IMR-90 (cell line): ENCODE data around the gene GABRD. TPM values are rescaled to one million over a fixed set of nuclear protein-coding genes. Genes with fewer than 3 reads are reported as not detected.

Source experiments
- ATAC-seq: fragments of 200-7000 bp; cut with Tn5 transposase; 2 replicates; pipeline ENCODE4 v1.9.1; 2020; ENCODE audit warnings: low read depth, mild to moderate bottlenecking, moderate library complexity
- BruUV-seq: library from RNA; stranded (reverse); fragments of 400-500 nt; replicated peaks from 2 replicates; lab custom pipeline; 2021; lab: Mats Ljungman, UMichigan
- CTCF ChIA-PET: fragments of 300-600 bp; formaldehyde crosslinking; extraction: SDS; loops from one replicate; lab custom pipeline; 2021; ENCODE audit warnings: antibody characterized with exemption; lab: Yijun Ruan, JAX
- POLR2A ChIA-PET: fragments of 300-600 bp; sonication (Branson Sonifier 250); formaldehyde crosslinking; loops from one replicate; lab custom pipeline; 2022; ENCODE audit warnings: antibody characterized with exemption; ENCODE audit not compliant: unreplicated experiment; lab: Charles Lee
- DNase-seq: peaks from one replicate; pipeline ENCODE4 v3.0.0; 2013
- H2AFZ ChIP-seq: replicated peaks from 2 replicates; pipeline ENCODE3; 2013; ENCODE audit warnings: low read length, mild to moderate bottlenecking; ENCODE audit not compliant: poor library complexity
- H2AK5ac ChIP-seq: 2 replicates; pipeline ENCODE4 v1.6.1; 2013; ENCODE audit warnings: low read depth, low read length, inconsistent platforms
- H2AK9ac ChIP-seq: replicated peaks from 2 replicates; pipeline ENCODE3; 2013; ENCODE audit warnings: mild to moderate bottlenecking, low read depth, low read length, moderate library complexity; ENCODE audit not compliant: poor library complexity
- H2BK120ac ChIP-seq: 2 replicates; pipeline ENCODE4 v1.6.1; 2013; ENCODE audit warnings: low read depth, low read length, inconsistent platforms
- H2BK15ac ChIP-seq: 3 replicates; pipeline ENCODE4 v1.6.1; 2013; ENCODE audit warnings: low read depth, low read length, inconsistent platforms
- H2BK20ac ChIP-seq: 2 replicates; pipeline ENCODE4 v1.6.1; 2013; ENCODE audit warnings: low read depth, mild to moderate bottlenecking, inconsistent platforms, low read length, moderate library complexity
- H2BK5ac ChIP-seq: 2 replicates; pipeline ENCODE4 v1.6.1; 2013; ENCODE audit warnings: mild to moderate bottlenecking, low read depth, low read length, inconsistent platforms; ENCODE audit not compliant: poor library complexity, severe bottlenecking
- H3K14ac ChIP-seq: replicated peaks from 2 replicates; pipeline ENCODE4 v1.6.1; 2013; ENCODE audit warnings: low read depth, low read length, inconsistent platforms
- H3K18ac ChIP-seq: 2 replicates; pipeline ENCODE4 v1.6.1; 2013; ENCODE audit warnings: low read depth, low read length, control low read depth
- H3K23ac ChIP-seq: 2 replicates; pipeline ENCODE4 v1.6.1; 2013; ENCODE audit warnings: low read depth, low read length, inconsistent platforms
- H3K27ac ChIP-seq: 2 replicates; pipeline ENCODE4 v1.5.1; 2013; ENCODE audit warnings: mild to moderate bottlenecking, control low read depth, low read length; ENCODE audit not compliant: insufficient read depth
- H3K27me3 ChIP-seq: 2 replicates; pipeline ENCODE4 v1.6.1; 2013; ENCODE audit warnings: low read length; ENCODE audit not compliant: control insufficient read depth, insufficient read depth
- H3K36me3 ChIP-seq: 2 replicates; pipeline ENCODE4 v1.6.1; 2013; ENCODE audit warnings: low read length, mixed read lengths; ENCODE audit not compliant: control insufficient read depth, insufficient read depth
- H3K4ac ChIP-seq: 2 replicates; pipeline ENCODE4 v1.6.1; 2013; ENCODE audit warnings: low read depth, low read length, inconsistent platforms
- H3K4me1 ChIP-seq: 2 replicates; pipeline ENCODE4 v1.6.1; 2013; ENCODE audit warnings: low read length, mixed read lengths; ENCODE audit not compliant: control insufficient read depth, insufficient read depth
- H3K4me2 ChIP-seq: 2 replicates; pipeline ENCODE4 v1.6.1; 2013; ENCODE audit warnings: low read depth, mild to moderate bottlenecking, control low read depth, low read length, moderate library complexity
- H3K4me3 ChIP-seq: 2 replicates; pipeline ENCODE4 v1.5.1; 2013; ENCODE audit warnings: low read depth, mild to moderate bottlenecking, control low read depth, low read length, moderate library complexity; ENCODE audit not compliant: insufficient read depth
- H3K56ac ChIP-seq: 2 replicates; pipeline ENCODE4 v1.6.1; 2013; ENCODE audit warnings: low read length, inconsistent platforms; ENCODE audit not compliant: insufficient read depth; ENCODE audit errors: extremely low read depth
- H3K79me1 ChIP-seq, 2 experiments: 2 replicates each; pipeline ENCODE4 v1.6.1; 2013; ENCODE audit warnings: low read length in 2 of 2, inconsistent platforms in 1 of 2, low read depth in 1 of 2
- H3K9ac ChIP-seq: 2 replicates; pipeline ENCODE4 v1.6.1; 2013; ENCODE audit warnings: low read depth, low read length, control low read depth
- H3K9me1 ChIP-seq: 2 replicates; pipeline ENCODE4 v1.6.1; 2013; ENCODE audit warnings: low read length, inconsistent platforms; ENCODE audit not compliant: insufficient read depth
- H3K9me3 ChIP-seq: 2 replicates; pipeline ENCODE4 v1.6.1; 2013; ENCODE audit warnings: low read length; ENCODE audit not compliant: control insufficient read depth, insufficient read depth
- H4K20me1 ChIP-seq: 2 replicates; pipeline ENCODE4 v1.6.1; 2013; ENCODE audit warnings: low read length, inconsistent platforms; ENCODE audit not compliant: insufficient read depth
- H4K5ac ChIP-seq: 2 replicates; pipeline ENCODE4 v1.6.1; 2013; ENCODE audit warnings: mild to moderate bottlenecking, low read depth, low read length, control low read depth
- H4K8ac ChIP-seq, 2 experiments: 2 replicates each; pipeline ENCODE4 v1.6.1; 2013; ENCODE audit warnings: low read depth in 2 of 2, low read length in 2 of 2, control low read depth in 1 of 2, inconsistent platforms in 1 of 2
- H4K91ac ChIP-seq: 2 replicates; pipeline ENCODE4 v1.6.1; 2013; ENCODE audit warnings: low read depth, low read length, inconsistent platforms; ENCODE audit not compliant: insufficient read depth
- BHLHE40 ChIP-seq: fragments of 150-350 bp; IDR thresholded peaks from 2 replicates; pipeline ENCODE4 v1.6.1; 2016; ENCODE audit warnings: mild to moderate bottlenecking, low read depth, low read length
- CEBPB ChIP-seq: IDR thresholded peaks from 2 replicates; pipeline ENCODE4 v1.6.1; 2012; ENCODE audit warnings: low read depth, low read length, improper control_type of control experiment
- CHD1 ChIP-seq: IDR thresholded peaks from 2 replicates; pipeline ENCODE4 v1.6.1; 2012; ENCODE audit warnings: low read depth, low read length, improper control_type of control experiment
- FOS ChIP-seq: fragments of 150-350 bp; IDR thresholded peaks from 2 replicates; pipeline ENCODE4 v1.6.1; 2016; ENCODE audit warnings: low read depth, low read length
- MAFK ChIP-seq: IDR thresholded peaks from 2 replicates; pipeline ENCODE4 v1.6.1; 2012; ENCODE audit warnings: low read depth, low read length, improper control_type of control experiment
- MAZ ChIP-seq: IDR thresholded peaks from 2 replicates; pipeline ENCODE4 v1.6.1; 2012; ENCODE audit warnings: low read depth, mild to moderate bottlenecking, low read length, improper control_type of control experiment, moderate library complexity, borderline replicate concordance
- MXI1 ChIP-seq: IDR thresholded peaks from 2 replicates; pipeline ENCODE4 v1.6.1; 2012; ENCODE audit warnings: low read depth, mild to moderate bottlenecking, low read length, moderate library complexity, borderline replicate concordance
- NFE2L2 ChIP-seq: fragments of 150-350 bp; IDR thresholded peaks from 2 replicates; pipeline ENCODE4 v1.6.1; 2016; ENCODE audit warnings: low read depth, mild to moderate bottlenecking, low read length
- POLR2A ChIP-seq: IDR thresholded peaks from 2 replicates; pipeline ENCODE4 v1.6.1; 2012; ENCODE audit warnings: mild to moderate bottlenecking, low read depth, low read length
- RAD21 ChIP-seq: IDR thresholded peaks from 2 replicates; pipeline ENCODE4 v1.6.1; 2012; ENCODE audit warnings: low read length, improper control_type of control experiment
- RCOR1 ChIP-seq: IDR thresholded peaks from 2 replicates; pipeline ENCODE4 v1.6.1; 2012; ENCODE audit warnings: mild to moderate bottlenecking, low read length, improper control_type of control experiment; ENCODE audit not compliant: insufficient replicate concordance
- RFX5 ChIP-seq: IDR thresholded peaks from 2 replicates; pipeline ENCODE4 v1.8.0; 2012; ENCODE audit warnings: low read depth, mild to moderate bottlenecking, low read length, moderate library complexity
- SMC3 ChIP-seq: fragments of 150-350 bp; IDR thresholded peaks from 2 replicates; pipeline ENCODE4 v1.6.1; 2016; ENCODE audit warnings: low read depth, mild to moderate bottlenecking, antibody characterized with exemption, low read length, moderate library complexity
- WGBS, 2 experiments: methylation state at CpG; one replicate each; pipeline versions ENCODE4 v1.1.5 to v1.1.7; 2013; ENCODE audit warnings: missing lambda C conversion rate in 2 of 2; ENCODE audit not compliant: insufficient read length in 1 of 2; ENCODE audit errors: extremely low coverage in 2 of 2; 5-methylcytosine and 5-hydroxymethylcytosine counted together
- dilution Hi-C: fragments of 300-500 bp; cut with HindIII; formaldehyde crosslinking; loops from one replicate; pipeline ENCODE4 v1.14.3; 2018; ENCODE audit warnings: low sequenced_read_pairs; ENCODE audit not compliant: unreplicated experiment
- in situ Hi-C: fragments of 300-500 bp; cut with MboI; formaldehyde crosslinking; loops from 3 replicates; pipeline ENCODE4 v1.14.3; 2019; ENCODE audit warnings: low sequenced_read_pairs, inconsistent platforms, mixed read lengths
- intact Hi-C: fragments of 100-400 bp; cut with micrococcal nuclease; formaldehyde crosslinking; loops from 2 replicates; pipeline ENCODE4 v1.10.0; 2022
- polyA plus RNA-seq, 3 experiments: library from polyadenylated mRNA; depleted of rRNA; stranded (reverse); fragments of >200 nt; gene quantifications; 2 replicates each; pipeline ENCODE4 v1.2.3, GENCODE V29; 2012; ENCODE audit warnings: low replicate concordance in 1 of 3
- total RNA-seq: library from RNA; depleted of rRNA; stranded (reverse); fragments of >200 nt; gene quantifications from 2 replicates; pipeline ENCODE4 v1.2.3, GENCODE V29; 2012
- TF ChIP-seq, protein P1 (sequence below): fragments of 150-350 bp; IDR thresholded peaks from 2 replicates; pipeline ENCODE4 v1.6.1; 2017; ENCODE audit warnings: mild to moderate bottlenecking, antibody characterized with exemption, low read length, low read depth
- TF ChIP-seq, protein P2 (sequence below): fragments of 150-350 bp; IDR thresholded peaks from 2 replicates; pipeline ENCODE4 v1.6.1; 2016; ENCODE audit warnings: low read depth, mild to moderate bottlenecking, low read length, moderate library complexity, borderline replicate concordance
- TF ChIP-seq, protein P3 (sequence below): conservative IDR thresholded peaks from 2 replicates; pipeline ENCODE4 v1.5.1; 2012; ENCODE audit warnings: mild to moderate bottlenecking, low read depth, low read length, improper control_type of control experiment

The GABRD gene
- total and polyA plus RNA-seq, 2 of the 4 experiments (the other 2 are of a cell fraction): not detected

DNA sequence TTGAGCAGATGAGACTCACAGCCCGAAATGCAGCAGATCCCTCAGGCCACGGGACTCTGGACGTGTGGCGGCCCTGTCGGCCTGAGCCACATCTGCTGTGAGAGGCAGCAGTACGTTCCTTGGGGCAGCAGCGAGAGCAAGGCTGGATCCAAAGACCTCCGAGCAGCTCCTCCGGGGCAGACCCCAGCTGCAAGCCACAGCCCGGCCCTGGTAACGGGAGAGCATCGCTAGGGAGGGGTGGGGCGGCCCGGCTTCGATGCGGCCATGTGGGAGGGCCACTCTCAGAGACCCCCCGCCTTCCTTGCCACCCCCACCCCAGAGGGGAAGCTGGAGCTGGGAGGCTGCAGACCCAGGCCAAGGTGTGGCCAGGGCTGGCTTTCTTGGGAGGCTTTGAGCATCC is 48.8 kb downstream of the GABRD start:
- Histone ChIP-seq H3K56ac (no peak overlapping the region), H4K5ac (no peak overlapping the region), H3K9me3 (no peaks in the 10 kb centered on the region; the same call in 1 of the 2 replicates), H3K79me1 (no peaks in the 10 kb centered on the region), H4K8ac (no peak overlapping the region), H3K14ac (no peak overlapping the region), H2AK9ac (no peak overlapping the region), H3K4me2 (no peak overlapping the region), H2BK20ac (no peak overlapping the region), H2BK120ac (no peak overlapping the region), H2BK5ac (no peak overlapping the region), H4K20me1 (no peaks in the 10 kb centered on the region), H2AFZ (no peak overlapping the region), H3K9ac (no peak overlapping the region), H4K91ac (no peak overlapping the region), H3K4me3 (no peak overlapping the region), H3K4me1 (no peaks in the 10 kb centered on the region), H3K23ac (no peak overlapping the region), H3K18ac (no peak overlapping the region), H3K27me3 (peaks cover 20% of the 10 kb centered on the region), H2AK5ac (no peak overlapping the region), H2BK15ac (no peak overlapping the region), H3K4ac (no peak overlapping the region), H3K36me3 (no peaks in the 10 kb centered on the region), H3K9me1 (no peaks in the 10 kb centered on the region), H3K27ac (no peak overlapping the region)
- DNase-seq (no peak), ATAC-seq (no peak)
- CTCF ChIA-PET: no interaction called here
- BruUV-seq: no TSS peak
- TF ChIP-seq MXI1: no peak
- TF ChIP-seq BHLHE40: no peak
- TF ChIP-seq RCOR1: no peak
- TF ChIP-seq, protein P1, sequence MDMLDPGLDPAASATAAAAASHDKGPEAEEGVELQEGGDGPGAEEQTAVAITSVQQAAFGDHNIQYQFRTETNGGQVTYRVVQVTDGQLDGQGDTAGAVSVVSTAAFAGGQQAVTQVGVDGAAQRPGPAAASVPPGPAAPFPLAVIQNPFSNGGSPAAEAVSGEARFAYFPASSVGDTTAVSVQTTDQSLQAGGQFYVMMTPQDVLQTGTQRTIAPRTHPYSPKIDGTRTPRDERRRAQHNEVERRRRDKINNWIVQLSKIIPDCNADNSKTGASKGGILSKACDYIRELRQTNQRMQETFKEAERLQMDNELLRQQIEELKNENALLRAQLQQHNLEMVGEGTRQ: no peak
- TF ChIP-seq RAD21: no peak
- TF ChIP-seq MAZ: no peak
- no peak for TF ChIP-seq NFE2L2
- TF ChIP-seq, protein P2, sequence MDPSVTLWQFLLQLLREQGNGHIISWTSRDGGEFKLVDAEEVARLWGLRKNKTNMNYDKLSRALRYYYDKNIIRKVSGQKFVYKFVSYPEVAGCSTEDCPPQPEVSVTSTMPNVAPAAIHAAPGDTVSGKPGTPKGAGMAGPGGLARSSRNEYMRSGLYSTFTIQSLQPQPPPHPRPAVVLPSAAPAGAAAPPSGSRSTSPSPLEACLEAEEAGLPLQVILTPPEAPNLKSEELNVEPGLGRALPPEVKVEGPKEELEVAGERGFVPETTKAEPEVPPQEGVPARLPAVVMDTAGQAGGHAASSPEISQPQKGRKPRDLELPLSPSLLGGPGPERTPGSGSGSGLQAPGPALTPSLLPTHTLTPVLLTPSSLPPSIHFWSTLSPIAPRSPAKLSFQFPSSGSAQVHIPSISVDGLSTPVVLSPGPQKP: no peak
- no peak for TF ChIP-seq POLR2A
- no peak for TF ChIP-seq FOS
- no peak for TF ChIP-seq MAFK
- no peak for TF ChIP-seq RFX5
- no peak for TF ChIP-seq SMC3
- TF ChIP-seq CHD1: no peak
- TF ChIP-seq, protein P3, sequence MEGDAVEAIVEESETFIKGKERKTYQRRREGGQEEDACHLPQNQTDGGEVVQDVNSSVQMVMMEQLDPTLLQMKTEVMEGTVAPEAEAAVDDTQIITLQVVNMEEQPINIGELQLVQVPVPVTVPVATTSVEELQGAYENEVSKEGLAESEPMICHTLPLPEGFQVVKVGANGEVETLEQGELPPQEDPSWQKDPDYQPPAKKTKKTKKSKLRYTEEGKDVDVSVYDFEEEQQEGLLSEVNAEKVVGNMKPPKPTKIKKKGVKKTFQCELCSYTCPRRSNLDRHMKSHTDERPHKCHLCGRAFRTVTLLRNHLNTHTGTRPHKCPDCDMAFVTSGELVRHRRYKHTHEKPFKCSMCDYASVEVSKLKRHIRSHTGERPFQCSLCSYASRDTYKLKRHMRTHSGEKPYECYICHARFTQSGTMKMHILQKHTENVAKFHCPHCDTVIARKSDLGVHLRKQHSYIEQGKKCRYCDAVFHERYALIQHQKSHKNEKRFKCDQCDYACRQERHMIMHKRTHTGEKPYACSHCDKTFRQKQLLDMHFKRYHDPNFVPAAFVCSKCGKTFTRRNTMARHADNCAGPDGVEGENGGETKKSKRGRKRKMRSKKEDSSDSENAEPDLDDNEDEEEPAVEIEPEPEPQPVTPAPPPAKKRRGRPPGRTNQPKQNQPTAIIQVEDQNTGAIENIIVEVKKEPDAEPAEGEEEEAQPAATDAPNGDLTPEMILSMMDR: no peak
- TF ChIP-seq CEBPB: no peak
- POLR2A ChIA-PET: no interaction called here
- intact Hi-C loops: no loop called here
- in situ Hi-C loops: no loop called here
- 77% methylated on average over 9 of the region's 17 CpGs; no CpG with 5 or more reads in 1 of the 2 experiments for WGBS, 2 experiments
- dilution Hi-C loops: no loop called here
